DOHH2 (cell line): Measurements from ENCODE around the gene SLC49A4.

Experiments used
- H3F3A ChIP-seq: fragments of 200-600 bp; sonication (generic), shearing (Covaris generic); 2 replicates; pipeline ENCODE4 v1.6.0; 2016; ENCODE audit warnings: antibody characterized with exemption, mild to moderate bottlenecking; ENCODE audit not compliant: control insufficient read depth, insufficient read depth
- H3K27ac ChIP-seq: fragments of 200-600 bp; sonication (generic); 2 replicates; pipeline ENCODE4 v1.5.1; 2014; ENCODE audit warnings: low read depth, mild to moderate bottlenecking, low read length, moderate library complexity
- H3K27me3 ChIP-seq: fragments of 200-600 bp; sonication (generic); 2 replicates; pipeline ENCODE4 v1.6.1; 2014; ENCODE audit warnings: mild to moderate bottlenecking, low read length, mixed read lengths; ENCODE audit not compliant: control insufficient read depth
- H3K36me3 ChIP-seq: fragments of 200-600 bp; sonication (generic); 2 replicates; pipeline ENCODE4 v1.6.1; 2014; ENCODE audit warnings: mild to moderate bottlenecking, low read length, moderate library complexity, mixed read lengths; ENCODE audit not compliant: control insufficient read depth
- H3K4me1 ChIP-seq: fragments of 200-600 bp; sonication (generic); 2 replicates; pipeline ENCODE4 v1.6.1; 2014; ENCODE audit warnings: mild to moderate bottlenecking, low read length, mixed read lengths; ENCODE audit not compliant: control insufficient read depth
- H3K4me2 ChIP-seq: fragments of 200-600 bp; sonication (generic); 2 replicates; pipeline ENCODE4 v1.6.0; 2014; ENCODE audit warnings: mild to moderate bottlenecking, low read length, moderate library complexity
- H3K4me3 ChIP-seq: fragments of 200-600 bp; sonication (generic); 2 replicates; pipeline ENCODE4 v1.5.1; 2014; ENCODE audit warnings: mild to moderate bottlenecking, low read length, mixed read lengths
- H3K79me2 ChIP-seq: fragments of 200-600 bp; sonication (generic); 2 replicates; pipeline ENCODE4 v1.6.1; 2014; ENCODE audit warnings: mild to moderate bottlenecking, low read length, mixed read lengths; ENCODE audit not compliant: control insufficient read depth
- H3K9me2 ChIP-seq: fragments of 200-600 bp; sonication (generic); replicated peaks from 2 replicates; pipeline ENCODE4 v1.6.1; 2014; ENCODE audit warnings: mild to moderate bottlenecking, low read length, mixed read lengths; ENCODE audit not compliant: control insufficient read depth
- H3K9me3 ChIP-seq: fragments of 200-600 bp; sonication (generic); 2 replicates; pipeline ENCODE4 v1.6.1; 2014; ENCODE audit warnings: antibody characterized with exemption, low read length, mixed read lengths; ENCODE audit not compliant: control insufficient read depth, insufficient read depth
- H4K20me1 ChIP-seq: fragments of 200-600 bp; sonication (generic); 2 replicates; pipeline ENCODE4 v1.6.0; 2014; ENCODE audit warnings: low read depth, mild to moderate bottlenecking, antibody characterized with exemption, low read length, moderate library complexity; ENCODE audit not compliant: control insufficient read depth, insufficient read depth
- CTCF ChIP-seq: fragments of 200-600 bp; sonication (generic); IDR thresholded peaks from one replicate; pipeline ENCODE4 v1.5.1; 2014; ENCODE audit warnings: antibody characterized with exemption, mild to moderate bottlenecking, low read depth, low read length; ENCODE audit not compliant: poor library complexity, severe bottlenecking
- EZH2phosphoT487 ChIP-seq: fragments of 200-600 bp; sonication (generic); IDR thresholded peaks from 2 replicates; pipeline ENCODE4 v1.6.1; 2017; ENCODE audit warnings: borderline replicate concordance, mild to moderate bottlenecking, antibody characterized with exemption, low read length, moderate library complexity, mixed read lengths

SLC49A4 gene

GRCh38 chr3:122858373-122858772, 63.5 kb downstream of the SLC49A4 start:
- no peaks in the 10 kb centered on the region for H3K36me3 ChIP-seq
- no peaks in the 10 kb centered on the region for H4K20me1 ChIP-seq
- H3K27ac ChIP-seq: no peak overlapping the region
- no peaks in the 10 kb centered on the region for H3K27me3 ChIP-seq
- no peaks in the 10 kb centered on the region for H3K79me2 ChIP-seq
- no peaks in the 10 kb centered on the region for H3F3A ChIP-seq
- TF ChIP-seq EZH2phosphoT487 (no peak), CTCF (peak; percentile 38)
- no peaks in the 10 kb centered on the region for H3K9me2 ChIP-seq
- H3K4me1 ChIP-seq: no peaks in the 10 kb centered on the region
- H3K9me3 ChIP-seq: no peaks in the 10 kb centered on the region
- H3K4me2 ChIP-seq: no peak overlapping the region
- no peak overlapping the region for H3K4me3 ChIP-seq

- no peaks in the 10 kb centered on the region for H3F3A ChIP-seq
- no peak overlapping the region for H3K4me2 ChIP-seq
Observed at GRCh38 chr3:122859021-122859805, 64.3 kb downstream of the SLC49A4 start.

GRCh38 chr3:122862381-122862780, 67.5 kb downstream of the SLC49A4 start:
- no peak overlapping the region for H3K27ac ChIP-seq
- H3K27me3 ChIP-seq: no peaks in the 10 kb centered on the region
- H3K79me2 ChIP-seq: no peaks in the 10 kb centered on the region
- H4K20me1 ChIP-seq: no peaks in the 10 kb centered on the region
- TF ChIP-seq CTCF (no peak), EZH2phosphoT487 (no peak)
- no peaks in the 10 kb centered on the region for H3K9me3 ChIP-seq
- no peaks in the 10 kb centered on the region for H3F3A ChIP-seq
- H3K4me3 ChIP-seq: no peak overlapping the region
- no peaks in the 10 kb centered on the region for H3K9me2 ChIP-seq
- no peaks in the 10 kb centered on the region for H3K36me3 ChIP-seq
- H3K4me2 ChIP-seq: no peak overlapping the region
- no peaks in the 10 kb centered on the region for H3K4me1 ChIP-seq

More at GRCh38 chr3:122859021-122859805, 64.3 kb downstream of the SLC49A4 start:
- no peak overlapping the region for H3K4me3 ChIP-seq
- H3K27ac ChIP-seq: no peak overlapping the region
- no peak for TF ChIP-seq CTCF
- no peak for TF ChIP-seq EZH2phosphoT487
- H3K4me1 ChIP-seq: no peaks in the 10 kb centered on the region
- H3K79me2 ChIP-seq: no peaks in the 10 kb centered on the region
- no peaks in the 10 kb centered on the region for H3K9me3 ChIP-seq
- H3K9me2 ChIP-seq: no peaks in the 10 kb centered on the region
- no peaks in the 10 kb centered on the region for H3K36me3 ChIP-seq
- H3K27me3 ChIP-seq: no peaks in the 10 kb centered on the region
- H4K20me1 ChIP-seq: no peaks in the 10 kb centered on the region
